GM03348 (cell line): ENCODE data around the gene SKOR1.

ENCODE experiments used
- DNase-seq: peaks from one replicate; pipeline ENCODE4 v3.0.0; 2012; ENCODE audit warnings: low spot score

The SKOR1 gene

GRCh38 chr15:67820122-67820991 lies 5.0 kb upstream of the SKOR1 start:
- DNase-seq = no peak

DNA sequence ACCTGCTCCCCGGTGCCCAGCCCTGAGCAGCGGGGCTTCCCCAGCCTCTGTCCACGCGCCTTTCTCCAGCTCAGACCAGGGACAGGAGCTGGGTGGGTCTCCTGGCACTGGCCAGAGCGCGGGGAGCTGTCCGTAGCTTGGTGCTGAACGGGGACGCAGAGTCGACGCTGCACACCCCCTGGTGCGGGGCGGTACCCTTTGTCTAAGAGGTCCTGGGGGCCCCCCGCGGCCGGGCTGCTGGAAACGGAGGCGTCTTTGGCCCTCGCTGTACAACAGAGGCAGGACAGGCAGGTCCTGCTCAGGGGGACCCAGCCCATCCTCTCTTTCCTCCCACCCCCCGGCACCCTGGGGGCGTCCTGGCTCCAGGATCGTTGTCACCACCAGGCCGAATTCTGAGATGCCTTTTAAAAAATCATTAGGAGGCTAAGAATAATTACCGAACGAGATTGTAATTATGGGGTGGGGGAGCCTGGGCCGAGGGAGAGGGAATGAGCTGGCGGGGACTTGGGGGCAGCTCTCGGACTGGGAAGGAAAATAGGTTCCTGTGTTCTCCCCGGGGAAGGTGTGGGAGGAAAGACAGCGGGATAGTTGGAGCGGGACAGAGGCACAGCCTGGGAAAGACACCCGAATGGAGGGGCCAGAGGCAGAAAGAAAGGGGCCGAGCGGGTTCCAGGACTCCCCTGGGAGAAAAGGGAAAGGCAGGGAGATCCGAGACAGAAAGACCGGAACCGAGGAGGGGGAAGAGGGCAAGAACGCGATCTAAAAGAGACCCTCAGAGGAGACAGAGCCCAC lies 4.1 kb upstream of the SKOR1 start:
- peak; percentile 84 for DNase-seq

GRCh38 chr15:67821784-67822440 lies 3.4 kb upstream of the SKOR1 start:
- no peak for DNase-seq

- no peak for DNase-seq
Measured at GRCh38 chr15:67822537-67823313, 2.6 kb upstream of the SKOR1 start.

DNA sequence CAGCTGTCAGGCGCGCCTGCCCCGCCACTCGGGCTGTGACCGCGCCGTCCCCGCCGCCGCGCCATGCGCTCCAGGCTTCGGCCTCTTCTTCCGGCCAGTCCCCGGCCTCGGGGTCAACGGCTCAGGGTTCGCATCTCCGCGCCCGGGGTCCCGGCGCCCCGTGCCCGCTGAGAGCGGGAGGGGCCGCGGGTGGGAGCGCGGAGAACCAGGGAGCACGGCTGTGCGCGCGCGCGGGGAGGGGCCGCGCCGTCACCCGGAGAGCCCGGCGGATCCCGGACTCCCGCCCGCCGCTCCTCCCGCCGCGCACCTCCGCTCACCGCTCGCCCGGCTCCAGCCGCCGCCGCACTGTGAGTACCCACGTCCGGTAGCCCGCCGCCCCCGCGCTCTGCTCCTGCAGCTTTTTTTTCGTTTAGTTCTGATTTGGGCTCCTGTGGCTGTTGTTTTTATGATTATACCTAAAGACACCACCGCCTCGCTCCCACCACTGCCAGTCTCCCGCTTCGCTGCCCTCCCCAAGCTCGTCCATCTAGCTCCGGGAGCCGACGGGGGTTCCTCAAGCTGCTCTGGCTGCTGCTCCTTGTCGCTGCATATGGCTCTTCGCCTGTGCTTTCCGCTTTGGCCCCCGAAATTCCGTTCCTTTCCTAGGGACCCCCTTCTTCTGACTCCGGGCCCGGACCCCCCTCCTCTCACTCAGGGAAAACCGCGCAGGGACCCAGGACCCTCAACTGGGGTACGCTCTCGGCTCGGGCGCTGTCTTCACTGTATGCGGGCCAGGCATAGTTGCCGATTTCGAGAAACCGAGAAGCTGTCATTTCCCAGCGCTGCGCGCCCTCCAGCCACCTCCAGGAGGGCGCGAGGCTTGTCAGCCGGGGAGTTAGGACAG lies 1.8 kb upstream of the SKOR1 start:
- no peak for DNase-seq

- no peak for DNase-seq
Measured at GRCh38 chr15:67824197-67824968, 926 bp upstream of the SKOR1 start.

- no peak for DNase-seq
Measured at GRCh38 chr15:67825881-67826716, 790 bp downstream of the SKOR1 start.

GRCh38 chr15:67826717-67827561 lies 1.6 kb downstream of the SKOR1 start:
- no peak for DNase-seq

DNA sequence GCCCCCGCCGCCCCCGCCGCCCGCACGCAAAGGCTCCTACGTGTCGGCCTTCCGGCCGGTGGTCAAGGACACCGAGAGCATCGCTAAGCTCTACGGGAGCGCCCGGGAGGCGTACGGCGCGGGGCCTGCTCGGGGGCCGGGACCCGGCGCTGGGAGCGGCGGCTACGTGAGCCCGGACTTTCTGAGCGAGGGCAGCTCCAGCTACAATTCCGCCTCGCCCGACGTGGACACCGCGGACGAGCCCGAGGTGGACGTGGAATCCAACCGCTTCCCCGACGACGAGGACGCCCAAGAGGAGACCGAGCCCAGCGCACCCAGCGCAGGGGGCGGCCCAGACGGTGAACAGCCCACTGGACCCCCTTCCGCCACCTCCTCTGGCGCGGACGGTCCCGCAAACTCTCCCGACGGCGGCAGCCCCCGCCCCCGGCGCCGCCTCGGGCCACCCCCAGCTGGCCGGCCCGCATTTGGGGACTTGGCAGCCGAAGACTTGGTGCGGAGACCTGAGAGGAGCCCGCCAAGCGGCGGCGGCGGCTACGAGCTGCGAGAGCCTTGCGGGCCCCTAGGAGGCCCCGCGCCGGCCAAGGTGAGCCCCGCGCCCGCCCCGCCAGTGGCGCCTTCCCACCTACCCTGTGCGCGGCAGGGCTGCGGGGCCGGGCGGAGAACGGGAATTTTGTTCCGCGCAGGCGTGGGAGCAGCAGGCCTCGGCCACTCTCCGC lies 2.4 kb downstream of the SKOR1 start:
- DNase-seq = no peak

DNA sequence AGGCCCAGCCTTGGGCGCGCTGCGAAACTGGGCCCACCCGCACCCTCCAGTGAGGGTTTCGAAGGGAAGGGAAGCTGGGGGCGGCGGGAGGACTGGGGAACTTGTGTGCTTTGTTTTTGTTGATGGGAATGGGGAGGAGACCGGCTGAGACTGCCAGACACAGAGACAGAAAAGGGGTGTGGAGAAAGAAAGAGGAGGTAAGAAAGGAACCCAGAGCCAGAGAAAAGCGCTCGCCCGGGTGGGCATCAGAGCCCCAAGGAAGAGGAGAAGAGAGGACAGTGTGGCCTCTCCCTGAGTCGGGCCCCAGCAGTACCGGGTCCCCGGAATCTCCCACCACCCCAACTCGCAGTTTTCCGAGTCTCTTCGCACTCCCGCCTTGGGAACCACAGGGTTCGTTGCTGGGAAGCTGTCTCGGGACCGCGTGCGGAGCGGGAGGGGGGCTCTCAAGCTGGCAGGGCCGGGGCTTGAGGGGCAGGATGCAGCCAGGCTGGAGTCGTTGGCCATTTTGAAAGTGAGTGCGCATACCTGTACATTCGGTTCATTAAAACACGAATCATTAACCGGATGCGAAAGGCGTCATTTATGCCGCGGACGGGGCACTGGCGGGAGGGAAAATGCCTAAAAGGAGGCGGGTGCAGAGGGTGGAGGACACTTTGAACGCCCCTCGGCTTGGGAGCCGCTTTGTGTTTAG lies 3.1 kb downstream of the SKOR1 start:
- no peak for DNase-seq

DNA sequence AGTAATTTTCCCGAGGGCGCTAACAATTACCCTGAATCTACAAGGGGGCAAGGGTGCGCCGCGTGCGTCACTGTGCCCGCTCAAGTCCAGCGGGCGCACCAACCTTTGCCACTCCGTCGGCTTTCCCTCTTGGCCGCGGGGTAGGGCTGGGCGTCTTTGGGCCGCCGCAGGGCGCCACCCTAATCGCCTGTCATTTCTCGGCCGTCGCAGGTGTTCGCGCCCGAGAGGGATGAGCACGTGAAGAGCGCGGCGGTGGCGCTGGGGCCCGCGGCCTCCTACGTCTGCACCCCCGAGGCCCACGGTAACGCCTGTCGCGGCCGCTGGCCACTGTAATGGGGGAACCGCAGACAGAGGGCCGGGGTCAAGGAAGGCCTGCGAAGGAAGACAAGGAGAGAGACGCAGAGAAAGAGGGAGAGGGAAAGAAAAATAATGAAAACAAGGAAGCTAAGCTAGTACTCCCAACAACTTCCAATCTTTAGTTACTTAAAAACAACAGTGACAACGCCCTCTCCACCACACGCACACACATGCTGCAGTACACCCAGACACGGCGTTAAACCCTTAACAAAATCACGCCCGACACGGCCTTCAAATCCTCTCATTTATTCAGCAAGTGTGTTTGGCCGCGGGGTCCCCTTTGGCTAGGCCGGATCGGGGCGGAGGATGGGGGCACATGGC lies 3.8 kb downstream of the SKOR1 start:
- no peak for DNase-seq

GRCh38 chr15:67829647-67830504 lies 4.6 kb downstream of the SKOR1 start:
- no peak for DNase-seq

- DNase-seq = no peak
Measured at GRCh38 chr15:67831363-67831762, 6.1 kb downstream of the SKOR1 start.

- DNase-seq = no peak
Measured at GRCh38 chr15:67832031-67832551, 6.8 kb downstream of the SKOR1 start.
